Liver (tissue), 9 donors: ENCODE data around the gene ZNF700. TPM values are rescaled to one million over a fixed set of nuclear protein-coding genes. Genes with fewer than 3 reads are reported as not detected.
A peak's percentile ranks its signal among the peaks of the same experiment; 100 is the strongest.

ENCODE experiments used
- DNase-seq: peaks from one replicate; pipeline ENCODE4 v3.0.0-alpha.2; 2017; ENCODE audit warnings: low spot score
- H3K27ac ChIP-seq, 2 donors: one replicate each; pipeline ENCODE4 v1.7.0; 2013; ENCODE audit warnings: inconsistent platforms in 2 of 2, low read length in 2 of 2, control low read depth in 1 of 2, low read depth in 1 of 2, mild to moderate bottlenecking in 1 of 2
- H3K27me3 ChIP-seq, 4 donors: one replicate each; pipeline versions ENCODE4 v1.6.1 to v1.7.0; 2013; ENCODE audit warnings: low read length in 3 of 4, inconsistent platforms in 1 of 4, mild to moderate bottlenecking in 1 of 4, moderate library complexity in 1 of 4; ENCODE audit not compliant: control insufficient read depth in 4 of 4, insufficient read depth in 4 of 4
- H3K36me3 ChIP-seq, 4 donors: one replicate each; pipeline versions ENCODE4 v1.6.1 to v1.7.0; 2013; ENCODE audit warnings: low read length in 3 of 4, mild to moderate bottlenecking in 3 of 4, low read depth in 1 of 4, moderate library complexity in 1 of 4; ENCODE audit not compliant: control insufficient read depth in 4 of 4, insufficient read depth in 3 of 4
- H3K4me1 ChIP-seq, 4 donors: one replicate each; pipeline versions ENCODE4 v1.6.1 to v1.7.0; 2013; ENCODE audit warnings: low read length in 3 of 4, mild to moderate bottlenecking in 3 of 4, moderate library complexity in 1 of 4; ENCODE audit not compliant: control insufficient read depth in 4 of 4, insufficient read depth in 4 of 4
- H3K4me3 ChIP-seq, 3 donors: one replicate each; pipeline versions ENCODE4 v1.6.1 to v1.7.0; 2013; ENCODE audit warnings: low read length in 3 of 3, control low read depth in 1 of 3, low read depth in 1 of 3, mild to moderate bottlenecking in 1 of 3
- H3K9ac ChIP-seq, 2 donors: one replicate each; pipeline ENCODE4 v1.7.0; 2013; ENCODE audit warnings: low read length in 2 of 2, mild to moderate bottlenecking in 2 of 2, moderate library complexity in 2 of 2, control low read depth in 1 of 2, low read depth in 1 of 2
- H3K9me3 ChIP-seq, 4 donors: one replicate each; pipeline versions ENCODE4 v1.6.1 to v1.7.0; 2013; ENCODE audit warnings: low read length in 3 of 4; ENCODE audit not compliant: control insufficient read depth in 4 of 4
- EGR1 ChIP-seq, 2 donors: IDR thresholded peaks; 2 replicates each; pipeline ENCODE4 v1.6.1; 2016 to 2018; ENCODE audit warnings: antibody characterized with exemption in 2 of 2, low read depth in 2 of 2
- FOXA1 ChIP-seq: IDR thresholded peaks from 2 replicates; pipeline ENCODE4 v1.6.1; 2016; ENCODE audit warnings: antibody characterized with exemption
- FOXA2 ChIP-seq: IDR thresholded peaks from 2 replicates; pipeline ENCODE4 v1.6.1; 2016; ENCODE audit warnings: antibody characterized with exemption
- GABPA ChIP-seq, 2 donors: IDR thresholded peaks in 1 of 2; conservative IDR thresholded peaks in 1 of 2; 2 replicates each; pipeline ENCODE4 v1.6.1; 2016; ENCODE audit warnings: antibody characterized with exemption in 2 of 2, mild to moderate bottlenecking in 1 of 2, moderate library complexity in 1 of 2
- HNF4A ChIP-seq, 2 donors: conservative IDR thresholded peaks; 2 replicates each; pipeline ENCODE4 v1.6.1; 2016; ENCODE audit warnings: antibody characterized with exemption in 2 of 2, mild to moderate bottlenecking in 2 of 2
- HNF4G ChIP-seq: IDR thresholded peaks from 2 replicates; pipeline ENCODE4 v1.6.1; 2016; ENCODE audit warnings: antibody characterized with exemption
- JUND ChIP-seq, 2 donors: IDR thresholded peaks; 2 replicates each; pipeline ENCODE4 v1.6.1; 2016; ENCODE audit warnings: antibody characterized with exemption in 2 of 2
- NR2F2 ChIP-seq: IDR thresholded peaks from 2 replicates; pipeline ENCODE4 v1.6.1; 2016; ENCODE audit warnings: antibody characterized with exemption
- RAD21 ChIP-seq, 2 donors: IDR thresholded peaks; 2 replicates each; pipeline ENCODE4 v1.6.1; 2016; ENCODE audit warnings: antibody characterized with exemption in 2 of 2, mild to moderate bottlenecking in 2 of 2
- RXRA ChIP-seq, 2 donors: IDR thresholded peaks; 2 replicates each; pipeline ENCODE4 v1.6.1; 2017 to 2018; ENCODE audit warnings: antibody characterized with exemption in 2 of 2, mild to moderate bottlenecking in 1 of 2
- TAF1 ChIP-seq: conservative IDR thresholded peaks from 2 replicates; pipeline ENCODE4 v1.6.1; 2016; ENCODE audit warnings: antibody characterized with exemption, mild to moderate bottlenecking
- YY1 ChIP-seq: IDR thresholded peaks from 2 replicates; pipeline ENCODE4 v1.6.1; 2016; ENCODE audit warnings: antibody characterized with exemption, mild to moderate bottlenecking
- ZBTB33 ChIP-seq: IDR thresholded peaks from 2 replicates; pipeline ENCODE4 v1.6.1; 2016; ENCODE audit warnings: antibody characterized with exemption
- WGBS: extraction: QIAGEN DNeasy Blood & Tissue Kit; methylation state at CpG from one replicate; pipeline ENCODE4 v1.1.7; 2013; 5-methylcytosine and 5-hydroxymethylcytosine counted together
- polyA plus RNA-seq, 2 donors: library from polyadenylated mRNA; stranded (reverse) in 1 of 2; unstranded in 1 of 2; fragments of 200-250 nt in 1 of 2; fragments of >200 nt in 1 of 2; fragmentation: Nextera tagmentation in 1 of 2; extraction: Ambion mirVana in 1 of 2; gene quantifications; one replicate each; pipeline versions ENCODE4 v1.2.1 to v1.2.3, GENCODE V29; 2013 to 2015
- total RNA-seq, 2 donors: library from RNA; depleted of rRNA; stranded (reverse); fragments of >200 nt; gene quantifications; one replicate each; pipeline ENCODE4 v1.2.3, GENCODE V29; 2014
- TF ChIP-seq, protein P1 (sequence below): IDR thresholded peaks from 2 replicates; pipeline ENCODE4 v1.6.1; 2016; ENCODE audit warnings: antibody characterized with exemption, mild to moderate bottlenecking
- TF ChIP-seq, protein P2 (sequence below): fragments of 150-350 bp; IDR thresholded peaks from 2 replicates; pipeline ENCODE4 v1.5.1; 2017; ENCODE audit warnings: improper control_type of control experiment, low read depth, low read length; ENCODE audit not compliant: missing input control
- TF ChIP-seq, protein P3 (sequence below): IDR thresholded peaks from 2 replicates; pipeline ENCODE4 v1.6.1; 2016; ENCODE audit warnings: antibody characterized with exemption
- donor health status: healthy.
- donor health status: healthy.
- donor health status: healthy.
- donor health status: healthy.
- donor health status: healthy.

The ZNF700 gene
- total and polyA plus RNA-seq, 4 donors, result 3.1 to 13.7 (median 6.7) TPM

DNA sequence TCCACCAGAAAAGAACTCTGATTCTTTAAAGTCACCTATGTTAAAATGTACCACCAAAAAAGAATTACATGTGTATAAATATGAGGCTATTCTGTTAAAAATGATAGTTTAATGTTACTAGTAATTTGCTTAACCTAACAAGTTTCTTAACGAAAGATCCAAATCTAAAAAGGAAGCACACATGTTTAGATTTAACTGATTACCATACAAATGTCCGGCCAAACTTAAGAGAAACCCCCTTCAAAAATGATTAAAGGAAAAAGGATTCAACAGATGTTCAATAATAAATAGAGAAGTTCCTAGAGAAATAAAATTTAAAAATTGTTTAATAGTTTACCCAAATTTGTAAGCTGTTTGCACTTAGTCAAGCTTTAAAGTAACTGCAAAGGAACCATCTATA, 42.3 kb upstream of the ZNF700 start:
- TF ChIP-seq, protein P1, sequence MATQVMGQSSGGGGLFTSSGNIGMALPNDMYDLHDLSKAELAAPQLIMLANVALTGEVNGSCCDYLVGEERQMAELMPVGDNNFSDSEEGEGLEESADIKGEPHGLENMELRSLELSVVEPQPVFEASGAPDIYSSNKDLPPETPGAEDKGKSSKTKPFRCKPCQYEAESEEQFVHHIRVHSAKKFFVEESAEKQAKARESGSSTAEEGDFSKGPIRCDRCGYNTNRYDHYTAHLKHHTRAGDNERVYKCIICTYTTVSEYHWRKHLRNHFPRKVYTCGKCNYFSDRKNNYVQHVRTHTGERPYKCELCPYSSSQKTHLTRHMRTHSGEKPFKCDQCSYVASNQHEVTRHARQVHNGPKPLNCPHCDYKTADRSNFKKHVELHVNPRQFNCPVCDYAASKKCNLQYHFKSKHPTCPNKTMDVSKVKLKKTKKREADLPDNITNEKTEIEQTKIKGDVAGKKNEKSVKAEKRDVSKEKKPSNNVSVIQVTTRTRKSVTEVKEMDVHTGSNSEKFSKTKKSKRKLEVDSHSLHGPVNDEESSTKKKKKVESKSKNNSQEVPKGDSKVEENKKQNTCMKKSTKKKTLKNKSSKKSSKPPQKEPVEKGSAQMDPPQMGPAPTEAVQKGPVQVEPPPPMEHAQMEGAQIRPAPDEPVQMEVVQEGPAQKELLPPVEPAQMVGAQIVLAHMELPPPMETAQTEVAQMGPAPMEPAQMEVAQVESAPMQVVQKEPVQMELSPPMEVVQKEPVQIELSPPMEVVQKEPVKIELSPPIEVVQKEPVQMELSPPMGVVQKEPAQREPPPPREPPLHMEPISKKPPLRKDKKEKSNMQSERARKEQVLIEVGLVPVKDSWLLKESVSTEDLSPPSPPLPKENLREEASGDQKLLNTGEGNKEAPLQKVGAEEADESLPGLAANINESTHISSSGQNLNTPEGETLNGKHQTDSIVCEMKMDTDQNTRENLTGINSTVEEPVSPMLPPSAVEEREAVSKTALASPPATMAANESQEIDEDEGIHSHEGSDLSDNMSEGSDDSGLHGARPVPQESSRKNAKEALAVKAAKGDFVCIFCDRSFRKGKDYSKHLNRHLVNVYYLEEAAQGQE, result no peak
- TF ChIP-seq EGR1 (IDR thresholded peaks at IDR 0.05; ENCODE audit: low read depth in 2 of 2) (no peak), FOXA2 (no peak), HNF4A (conservative IDR thresholded peaks at IDR 0.05) (no peak), RAD21 (IDR thresholded peaks at IDR 0.05) (no peak)
- no peak overlapping the region for H3K27ac ChIP-seq
- no peaks in the 10 kb centered on the region for H3K9me3 ChIP-seq
- no peak for DNase-seq
- peaks cover 0 to 9% (median 3%) of the 10 kb centered on the region in 4 donors for H3K4me1 ChIP-seq
- H3K27me3 ChIP-seq, result no peaks in the 10 kb centered on the region
- no peak overlapping the region for H3K4me3 ChIP-seq
- no peak overlapping the region for H3K9ac ChIP-seq
- WGBS, result 79% methylated on average over 2 of the region's 2 CpGs
- H3K36me3 ChIP-seq, result no peaks in the 10 kb centered on the region

DNA sequence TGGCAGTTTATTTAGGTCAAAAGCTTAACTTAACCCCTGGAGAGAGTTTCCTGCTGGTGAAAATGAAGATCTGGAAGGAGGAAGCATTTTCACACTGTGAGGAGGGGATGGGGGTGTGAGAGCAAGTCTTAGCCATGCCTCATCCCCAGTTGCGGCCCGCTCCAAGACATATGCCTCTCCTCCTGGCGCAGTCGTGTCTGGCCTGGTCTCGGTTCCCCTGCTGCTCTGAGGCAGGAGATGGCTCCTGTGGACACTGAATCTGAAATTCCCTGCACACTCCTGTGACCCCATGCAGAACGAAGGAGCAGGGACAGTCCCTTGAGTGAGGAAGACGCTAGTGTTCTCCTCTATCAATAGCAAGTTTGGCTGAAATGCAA, 37.7 kb upstream of the ZNF700 start:
- TF ChIP-seq EGR1 (IDR thresholded peaks at IDR 0.05; ENCODE audit: low read depth in 2 of 2) (no peak), JUND (IDR thresholded peaks at IDR 0.05) (no peak), RXRA (IDR thresholded peaks at IDR 0.05) (no peak), RAD21 (IDR thresholded peaks at IDR 0.05) (no peak), ZBTB33 (no peak), HNF4G (no peak), NR2F2 (no peak), GABPA (IDR thresholded peaks at IDR 0.05 in 1 of 2, conservative IDR thresholded peaks at IDR 0.05 in 1 of 2) (no peak), TAF1 (no peak), FOXA2 (no peak), FOXA1 (no peak), YY1 (no peak)
- TF ChIP-seq, protein P2, sequence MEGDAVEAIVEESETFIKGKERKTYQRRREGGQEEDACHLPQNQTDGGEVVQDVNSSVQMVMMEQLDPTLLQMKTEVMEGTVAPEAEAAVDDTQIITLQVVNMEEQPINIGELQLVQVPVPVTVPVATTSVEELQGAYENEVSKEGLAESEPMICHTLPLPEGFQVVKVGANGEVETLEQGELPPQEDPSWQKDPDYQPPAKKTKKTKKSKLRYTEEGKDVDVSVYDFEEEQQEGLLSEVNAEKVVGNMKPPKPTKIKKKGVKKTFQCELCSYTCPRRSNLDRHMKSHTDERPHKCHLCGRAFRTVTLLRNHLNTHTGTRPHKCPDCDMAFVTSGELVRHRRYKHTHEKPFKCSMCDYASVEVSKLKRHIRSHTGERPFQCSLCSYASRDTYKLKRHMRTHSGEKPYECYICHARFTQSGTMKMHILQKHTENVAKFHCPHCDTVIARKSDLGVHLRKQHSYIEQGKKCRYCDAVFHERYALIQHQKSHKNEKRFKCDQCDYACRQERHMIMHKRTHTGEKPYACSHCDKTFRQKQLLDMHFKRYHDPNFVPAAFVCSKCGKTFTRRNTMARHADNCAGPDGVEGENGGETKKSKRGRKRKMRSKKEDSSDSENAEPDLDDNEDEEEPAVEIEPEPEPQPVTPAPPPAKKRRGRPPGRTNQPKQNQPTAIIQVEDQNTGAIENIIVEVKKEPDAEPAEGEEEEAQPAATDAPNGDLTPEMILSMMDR, result no peak
- TF ChIP-seq, protein P3, sequence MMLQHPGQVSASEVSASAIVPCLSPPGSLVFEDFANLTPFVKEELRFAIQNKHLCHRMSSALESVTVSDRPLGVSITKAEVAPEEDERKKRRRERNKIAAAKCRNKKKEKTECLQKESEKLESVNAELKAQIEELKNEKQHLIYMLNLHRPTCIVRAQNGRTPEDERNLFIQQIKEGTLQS, result no peak
- DNase-seq, result no peak
- H3K27ac ChIP-seq, result peak overlapping the region in 1 of 2 donors; percentile 84

More for the DNA sequence above, 37.7 kb upstream of the ZNF700 start:
- 41% methylated on average over 7 of the region's 7 CpGs for WGBS
- peak overlapping the region; percentile 69 to 86 (median 80) for H3K4me3 ChIP-seq
- H3K9me3 ChIP-seq, result peaks cover 0 to 1% (median 0%) of the 10 kb centered on the region in 4 donors
- no peaks in the 10 kb centered on the region for H3K27me3 ChIP-seq
- no peaks in the 10 kb centered on the region for H3K36me3 ChIP-seq
- no peak overlapping the region for H3K9ac ChIP-seq
- H3K4me1 ChIP-seq, result peaks cover 2 to 16% (median 6%) of the 10 kb centered on the region in 4 donors
